Measurements from ENCODE around the gene ID1. TPM values are rescaled to one million over a fixed set of nuclear protein-coding genes. Genes with fewer than 3 reads are reported as not detected.

The ID1 gene
- total and polyA plus RNA-seq, 2 of the 13 experiments (the other 11 are each of a cell fraction or from before 2014, with no cell fraction given), result 320 to 419 TPM

DNA sequence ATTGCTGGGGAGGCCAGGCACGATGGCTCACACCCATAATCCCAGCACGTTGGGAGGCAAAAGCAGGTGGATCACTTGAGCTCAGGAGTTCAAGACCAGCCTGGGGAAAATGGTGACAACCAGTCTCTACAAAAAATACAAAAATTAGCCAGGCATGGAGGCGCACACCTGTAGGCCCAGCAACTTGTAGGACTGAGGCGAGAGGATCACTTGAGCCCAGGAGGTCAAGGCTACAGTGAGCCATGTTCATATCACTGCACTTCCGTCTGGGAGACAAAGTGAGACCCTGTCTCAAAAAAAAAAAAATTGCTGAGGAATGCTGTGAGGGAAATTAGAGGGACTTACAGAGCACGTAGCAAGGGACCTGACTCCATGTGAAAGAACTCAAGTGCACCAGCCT, 40.8 kb upstream of the ID1 start:
- ChIA-PET CTCF (ENCODE audit: low intra/inter-chr PET ratio, low total read pairs) (interaction anchor here (12.9 kb wide), 1 partner anchor 49 kb away, joined by 454 read pairs; no protein-coding TSS in a partner anchor), POLR2A (interaction anchor here (1.5 to 6.5 kb wide), 3 partner anchors 9 to 46 kb away, joined by 7 to 203 read pairs (median 64); no protein-coding TSS in a partner anchor)
- BruUV-seq (replicated peaks), result TSS peak; percentile 1
- Histone ChIP-seq H3K27me3 (ENCODE audit: control insufficient read depth in 1 of 2, insufficient read depth in 2 of 2, low read length in 2 of 2) (no peaks in the 10 kb centered on the region), H3K4me1 (ENCODE audit: insufficient read depth, low read length) (peaks cover 42% of the 10 kb centered on the region), H3K4me3 (replicated peaks in 1 of 3; ENCODE audit: insufficient read depth in 1 of 3, low read depth in 2 of 3, low read length in 3 of 3) (no peak overlapping the region), H4K20me1 (ENCODE audit: insufficient read depth, low read length) (no peaks in the 10 kb centered on the region), H2AFZ (ENCODE audit: low read length) (no peak overlapping the region), H3K36me3 (replicated peaks in 1 of 2; ENCODE audit: control insufficient read depth in 1 of 2, insufficient read depth in 2 of 2, low read length in 2 of 2) (peaks cover 58 to 81% of the 10 kb centered on the region in 2 experiments), H3K79me2 (ENCODE audit: insufficient read depth, low read length) (no peaks in the 10 kb centered on the region), H3K27ac (ENCODE audit: extremely low read length, insufficient read depth, low read length) (no peak overlapping the region), H3K9me3 (ENCODE audit: low read length) (no peaks in the 10 kb centered on the region), H3K9ac (ENCODE audit: insufficient read depth, low read depth, low read length) (no peak overlapping the region), H3K4me2 (ENCODE audit: low read depth, low read length) (no peak overlapping the region)
- ATAC-seq (no peak), FAIRE-seq (no peak), DNase-seq (ENCODE audit: low spot score) (no peak)
- 97% methylated on average over 6 of the region's 6 CpGs for WGBS (ENCODE audit: low lambda C conversion rate)
- intact Hi-C loops (cut with micrococcal nuclease; ENCODE audit: unreplicated experiment) (no loop called here), in situ Hi-C loops (cut with HindIII; ENCODE audit: extremely low pct_ligation_motif_present, low pct_unique_long_range_greater_than_20kb) (loop anchor here (5.0 to 10.0 kb wide), 2 partner anchors 48 to 161 kb away; partner anchors contain the start of gene BCL2L1)
- no peak for TF ChIP-seq NFIC (IDR thresholded peaks at IDR 0.05; ENCODE audit: low read length)
- no peak for TF ChIP-seq FOSL2 (CRISPR knock-in tag; IDR thresholded peaks at IDR 0.05)
- TF ChIP-seq KDM4B (CRISPR knock-in tag; IDR thresholded peaks at IDR 0.05), result no peak
- TF ChIP-seq ZNF672 (CRISPR knock-in tag; IDR thresholded peaks at IDR 0.05), result no peak
- no peak for TF ChIP-seq ZNF280B (CRISPR knock-in tag; IDR thresholded peaks at IDR 0.05; ENCODE audit: borderline replicate concordance)
- no peak for TF ChIP-seq ZNF782 (CRISPR knock-in tag; IDR thresholded peaks at IDR 0.05; ENCODE audit: borderline replicate concordance)
- no peak for TF ChIP-seq SMC3 (IDR thresholded peaks at IDR 0.05; ENCODE audit: low read length)
- no peak for TF ChIP-seq NR0B2 (CRISPR knock-in tag; IDR thresholded peaks at IDR 0.05)
- no peak for TF ChIP-seq POLR2AphosphoS5 (IDR thresholded peaks at IDR 0.05; ENCODE audit: low read depth, low read length)
- TF ChIP-seq ZNF703 (CRISPR knock-in tag; IDR thresholded peaks at IDR 0.05; ENCODE audit: borderline replicate concordance), result no peak
- TF ChIP-seq NCOA5 (CRISPR knock-in tag; IDR thresholded peaks at IDR 0.05), result no peak
- TF ChIP-seq ZNF616 (CRISPR knock-in tag; IDR thresholded peaks at IDR 0.05; ENCODE audit: low read depth), result no peak
- 0 out of 2 replicates have a peak, but pooled peaks have one; percentile 37 for TF ChIP-seq KDM5B (CRISPR knock-in tag; IDR thresholded peaks at IDR 0.05; ENCODE audit: borderline replicate concordance)
- no peak for TF ChIP-seq ZBTB37 (CRISPR knock-in tag; IDR thresholded peaks at IDR 0.05)
- TF ChIP-seq, protein P1, sequence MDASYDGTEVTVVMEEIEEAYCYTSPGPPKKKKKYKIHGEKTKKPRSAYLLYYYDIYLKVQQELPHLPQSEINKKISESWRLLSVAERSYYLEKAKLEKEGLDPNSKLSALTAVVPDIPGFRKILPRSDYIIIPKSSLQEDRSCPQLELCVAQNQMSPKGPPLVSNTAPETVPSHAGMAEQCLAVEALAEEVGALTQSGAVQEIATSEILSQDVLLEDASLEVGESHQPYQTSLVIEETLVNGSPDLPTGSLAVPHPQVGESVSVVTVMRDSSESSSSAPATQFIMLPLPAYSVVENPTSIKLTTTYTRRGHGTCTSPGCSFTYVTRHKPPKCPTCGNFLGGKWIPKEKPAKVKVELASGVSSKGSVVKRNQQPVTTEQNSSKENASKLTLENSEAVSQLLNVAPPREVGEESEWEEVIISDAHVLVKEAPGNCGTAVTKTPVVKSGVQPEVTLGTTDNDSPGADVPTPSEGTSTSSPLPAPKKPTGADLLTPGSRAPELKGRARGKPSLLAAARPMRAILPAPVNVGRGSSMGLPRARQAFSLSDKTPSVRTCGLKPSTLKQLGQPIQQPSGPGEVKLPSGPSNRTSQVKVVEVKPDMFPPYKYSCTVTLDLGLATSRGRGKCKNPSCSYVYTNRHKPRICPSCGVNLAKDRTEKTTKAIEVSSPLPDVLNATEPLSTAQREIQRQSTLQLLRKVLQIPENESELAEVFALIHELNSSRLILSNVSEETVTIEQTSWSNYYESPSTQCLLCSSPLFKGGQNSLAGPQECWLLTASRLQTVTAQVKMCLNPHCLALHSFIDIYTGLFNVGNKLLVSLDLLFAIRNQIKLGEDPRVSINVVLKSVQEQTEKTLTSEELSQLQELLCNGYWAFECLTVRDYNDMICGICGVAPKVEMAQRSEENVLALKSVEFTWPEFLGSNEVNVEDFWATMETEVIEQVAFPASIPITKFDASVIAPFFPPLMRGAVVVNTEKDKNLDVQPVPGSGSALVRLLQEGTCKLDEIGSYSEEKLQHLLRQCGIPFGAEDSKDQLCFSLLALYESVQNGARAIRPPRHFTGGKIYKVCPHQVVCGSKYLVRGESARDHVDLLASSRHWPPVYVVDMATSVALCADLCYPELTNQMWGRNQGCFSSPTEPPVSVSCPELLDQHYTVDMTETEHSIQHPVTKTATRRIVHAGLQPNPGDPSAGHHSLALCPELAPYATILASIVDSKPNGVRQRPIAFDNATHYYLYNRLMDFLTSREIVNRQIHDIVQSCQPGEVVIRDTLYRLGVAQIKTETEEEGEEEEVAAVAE (CRISPR knock-in tag; IDR thresholded peaks at IDR 0.05; ENCODE audit: borderline replicate concordance), result no peak
- peak in 1 of 2 experiments; percentile 8; a peak in 1 of 4 replicates for TF ChIP-seq POLR2A (IDR thresholded peaks at IDR 0.05; ENCODE audit: insufficient read depth in 1 of 2, low read depth in 2 of 2, low read length in 2 of 2)
- TF ChIP-seq ZNF501 (CRISPR knock-in tag; IDR thresholded peaks at IDR 0.05), result no peak
- TF ChIP-seq KLF16 (CRISPR knock-in tag; IDR thresholded peaks at IDR 0.05), result no peak

Data from HepG2 (cell line).